Neural cell (in vitro differentiated cells): ENCODE data around the gene ARL3. TPM values are rescaled to one million over a fixed set of nuclear protein-coding genes. Genes with fewer than 3 reads are reported as not detected.

Experiments
- H2AFZ ChIP-seq: fragments of 200-600, 300-800 bp; sonication (generic), shearing (Covaris generic); 2 replicates; pipeline ENCODE4 v1.6.0; 2014; ENCODE audit warnings: low read depth, mild to moderate bottlenecking, antibody characterized with exemption, low read length, moderate library complexity
- H3F3A ChIP-seq: fragments of 200-600 bp; shearing (Covaris generic); 2 replicates; pipeline ENCODE4 v1.6.1; 2016; ENCODE audit warnings: mild to moderate bottlenecking, moderate library complexity, mixed read lengths, antibody characterized with exemption, low read length; ENCODE audit not compliant: insufficient read depth, poor library complexity, severe bottlenecking
- H3K27ac ChIP-seq: fragments of 200-600, 300-800 bp; sonication (generic), shearing (Covaris generic); 2 replicates; pipeline ENCODE4 v1.5.1; 2014; ENCODE audit warnings: mild to moderate bottlenecking, low read length, moderate library complexity
- H3K27me3 ChIP-seq: fragments of 300-800, 200-600 bp; sonication (generic), shearing (Covaris generic); 2 replicates; pipeline ENCODE4 v1.6.0; 2014; ENCODE audit warnings: mild to moderate bottlenecking, low read depth, low read length, moderate library complexity; ENCODE audit not compliant: insufficient read depth
- H3K36me3 ChIP-seq: fragments of 300-800, 200-600 bp; sonication (generic), shearing (Covaris generic); 2 replicates; pipeline ENCODE4 v1.5.1; 2014; ENCODE audit warnings: mild to moderate bottlenecking, antibody characterized with exemption, low read length, moderate library complexity; ENCODE audit not compliant: insufficient read depth
- H3K4me2 ChIP-seq: fragments of 300-800, 200-600 bp; sonication (generic), shearing (Covaris generic); 2 replicates; pipeline ENCODE4 v1.6.0; 2014; ENCODE audit warnings: mild to moderate bottlenecking, low read length
- H3K4me3 ChIP-seq: fragments of 300-800, 200-600 bp; sonication (generic), shearing (Covaris generic); 2 replicates; pipeline ENCODE4 v1.5.1; 2014; ENCODE audit warnings: mild to moderate bottlenecking, low read length, moderate library complexity
- H3K79me2 ChIP-seq: fragments of 200-600 bp; shearing (Covaris generic); replicated peaks from 2 replicates; pipeline ENCODE4 v1.6.0; 2014; ENCODE audit warnings: mild to moderate bottlenecking, low read length, moderate library complexity; ENCODE audit not compliant: insufficient read depth
- H3K9ac ChIP-seq: fragments of 300-800, 200-600 bp; sonication (generic), shearing (Covaris generic); 2 replicates; pipeline ENCODE4 v1.6.1; 2016; ENCODE audit warnings: mild to moderate bottlenecking, low read length, mixed read lengths
- H3K9me2 ChIP-seq: fragments of 200-600 bp; shearing (Covaris generic); 2 replicates; pipeline ENCODE4 v1.6.1; 2016; ENCODE audit warnings: mild to moderate bottlenecking, low read length, mixed read lengths; ENCODE audit not compliant: insufficient read depth
- H3K9me3 ChIP-seq: fragments of 200-600, 300-800 bp; sonication (generic), shearing (Covaris generic); 2 replicates; pipeline ENCODE4 v1.6.1; 2016; ENCODE audit warnings: mild to moderate bottlenecking, mixed run types, low read length, moderate library complexity, mixed read lengths
- H4K20me1 ChIP-seq: fragments of 200-600 bp; shearing (Covaris generic); 2 replicates; pipeline ENCODE4 v1.6.1; 2016; ENCODE audit warnings: mild to moderate bottlenecking, mixed run types; ENCODE audit not compliant: insufficient read depth
- CTCF ChIP-seq: fragments of 450-650 bp; IDR thresholded peaks from 2 replicates; pipeline ENCODE4 v1.5.1; 2014; ENCODE audit warnings: antibody characterized with exemption, mild to moderate bottlenecking, moderate library complexity; ENCODE audit not compliant: poor library complexity, severe bottlenecking
- EP300 ChIP-seq: fragments of 450-650 bp; conservative IDR thresholded peaks from 2 replicates; pipeline ENCODE4 v1.6.1; 2014; ENCODE audit warnings: antibody characterized with exemption, mild to moderate bottlenecking, moderate library complexity; ENCODE audit not compliant: poor library complexity, severe bottlenecking
- EZH2 ChIP-seq: fragments of 200-600, 300-800 bp; shearing (Covaris generic), sonication (generic); IDR thresholded peaks from 2 replicates; pipeline ENCODE4 v1.6.1; 2014; ENCODE audit warnings: antibody characterized with exemption, low read length, borderline replicate concordance, mild to moderate bottlenecking; ENCODE audit not compliant: insufficient read depth, poor library complexity, severe bottlenecking
- MXI1 ChIP-seq: fragments of 450-650 bp; conservative IDR thresholded peaks from 2 replicates; pipeline ENCODE4 v1.6.1; 2014; ENCODE audit warnings: antibody characterized with exemption, mild to moderate bottlenecking; ENCODE audit not compliant: poor library complexity, severe bottlenecking
- POLR2AphosphoS5 ChIP-seq: IDR thresholded peaks from 2 replicates; pipeline ENCODE4 v1.6.1; 2012
- RAD21 ChIP-seq: fragments of 450-650 bp; conservative IDR thresholded peaks from 2 replicates; pipeline ENCODE4 v1.6.1; 2014; ENCODE audit warnings: antibody characterized with exemption, mild to moderate bottlenecking, moderate library complexity
- REST ChIP-seq: IDR thresholded peaks from 2 replicates; pipeline ENCODE4 v1.6.1; 2012; ENCODE audit warnings: borderline replicate concordance
- SMC3 ChIP-seq: fragments of 450-650 bp; conservative IDR thresholded peaks from 2 replicates; pipeline ENCODE4 v1.6.1; 2014; ENCODE audit warnings: antibody characterized with exemption, mild to moderate bottlenecking, moderate library complexity; ENCODE audit not compliant: poor library complexity
- TAF1 ChIP-seq: IDR thresholded peaks from 2 replicates; pipeline ENCODE4 v1.6.1; 2012; ENCODE audit warnings: low read depth
- polyA plus RNA-seq: library from polyadenylated mRNA; depleted of rRNA; stranded (reverse); fragments of >200 nt; gene quantifications from 2 replicates; pipeline ENCODE4 v1.2.3, GENCODE V29; 2014

Gene ARL3
- polyA plus RNA-seq, 1 donor from 2014 or later: 56.0 TPM

- H4K20me1 ChIP-seq: no peaks in the 10 kb centered on the region
- H3K9me2 ChIP-seq: no peaks in the 10 kb centered on the region
- H3K27me3 ChIP-seq: no peaks in the 10 kb centered on the region
- no peaks in the 10 kb centered on the region for H3F3A ChIP-seq
- H3K4me3 ChIP-seq: no peak overlapping the region
- no peak overlapping the region for H3K9ac ChIP-seq
- no peak overlapping the region for H3K4me2 ChIP-seq
- no peaks in the 10 kb centered on the region for H3K36me3 ChIP-seq
- H3K27ac ChIP-seq: no peak overlapping the region
- no peaks in the 10 kb centered on the region for H3K79me2 ChIP-seq
- TF ChIP-seq POLR2AphosphoS5 (no peak), REST (no peak), RAD21 (peak; percentile 82), SMC3 (peak; percentile 77), CTCF (peak; percentile 83), EZH2 (no peak)
- H2AFZ ChIP-seq: no peak overlapping the region
- H3K9me3 ChIP-seq: no peaks in the 10 kb centered on the region
These were observed 15.1 kb upstream of the ARL3 start for GRCh38 chr10:102729029-102730026.

GRCh38 chr10:102727037-102727818 lies 13.0 kb upstream of the ARL3 start:
- TF ChIP-seq MXI1: no peak
- TF ChIP-seq POLR2AphosphoS5: no peak
- no peak for TF ChIP-seq REST
- no peak for TF ChIP-seq EZH2
- no peak for TF ChIP-seq SMC3
- no peak for TF ChIP-seq EP300
- TF ChIP-seq RAD21: no peak
- no peak for TF ChIP-seq TAF1
- TF ChIP-seq CTCF: no peak
- Histone ChIP-seq H3K4me3 (no peak overlapping the region), H3K27me3 (no peaks in the 10 kb centered on the region), H3K9me3 (no peaks in the 10 kb centered on the region), H3F3A (no peaks in the 10 kb centered on the region), H3K36me3 (no peaks in the 10 kb centered on the region), H3K79me2 (no peaks in the 10 kb centered on the region), H3K9me2 (no peaks in the 10 kb centered on the region), H3K9ac (no peak overlapping the region), H3K4me2 (no peak overlapping the region), H4K20me1 (no peaks in the 10 kb centered on the region), H2AFZ (no peak overlapping the region), H3K27ac (no peak overlapping the region)
